K562 (cell line): ENCODE measurements around the gene IFI27L1. TPM values are rescaled to one million over a fixed set of nuclear protein-coding genes. Genes with fewer than 3 reads are reported as not detected.

Source experiments
- ATAC-seq: fragments of 200-7000 bp; cut with Tn5 transposase; 3 replicates; pipeline ENCODE4 v1.9.1; 2020; ENCODE audit warnings: moderate library complexity
- BruUV-seq: library from RNA; stranded (reverse); fragments of 400-500 nt; replicated peaks from 2 replicates; lab custom pipeline; 2021; lab: Mats Ljungman, UMichigan
- CTCF ChIA-PET: fragments of 300-600 bp; formaldehyde crosslinking; extraction: SDS; loops from one replicate; lab custom pipeline; 2021; ENCODE audit warnings: low intra/inter-chr PET ratio; lab: Yijun Ruan, JAX
- POLR2A ChIA-PET: fragments of 300-600, 350-650 bp; sonication (Branson Sonifier 250); formaldehyde crosslinking; extraction: SDS; loops from one replicate; lab custom pipeline; 2021; ENCODE audit warnings: antibody characterized with exemption, inconsistent platforms; lab: Yijun Ruan, JAX
- DNase-seq, 4 experiments: peaks; one replicate each; pipeline versions ENCODE4 v3.0.0 to v3.0.0-alpha.2; 2011 to 2018; ENCODE audit warnings: low spot score in 3 of 4, mixed read lengths in 3 of 4; ENCODE audit errors: extremely low read depth in 1 of 4
- FAIRE-seq: peaks from 2 replicates; lab custom pipeline; 2011; peaks lifted over from hg19 to GRCh38; lab: Jason Lieb, UNC
- H2AFZ ChIP-seq: 2 replicates; pipeline ENCODE4 v1.6.0; 2011; ENCODE audit warnings: low read depth, low read length, control low read depth, inconsistent platforms
- H3K27ac ChIP-seq: fragments of 200-600 bp; 3 replicates; pipeline ENCODE4 v1.8.0; 2011; ENCODE audit warnings: low read depth, mild to moderate bottlenecking, control low read depth, inconsistent platforms, low read length, moderate library complexity, mixed read lengths; ENCODE audit errors: extremely low read depth
- H3K27me3 ChIP-seq, 2 experiments: fragments of 300-600 bp in 1 of 2; 2 replicates in 1 of 2; 3 replicates in 1 of 2; pipeline versions ENCODE4 v1.6.0 to v1.8.0; 2011; ENCODE audit warnings: inconsistent platforms in 2 of 2, low read length in 2 of 2, mild to moderate bottlenecking in 1 of 2, mixed read lengths in 1 of 2, moderate library complexity in 1 of 2; ENCODE audit not compliant: control insufficient read depth in 2 of 2, insufficient read depth in 2 of 2
- H3K36me3 ChIP-seq: fragments of 300-600 bp; 3 replicates; pipeline ENCODE4 v1.8.0; 2011; ENCODE audit warnings: mild to moderate bottlenecking, low read length, inconsistent platforms; ENCODE audit not compliant: control insufficient read depth, insufficient read depth
- H3K4me1 ChIP-seq, 2 experiments: fragments of 200-600 bp in 1 of 2; replicated peaks in 1 of 2; 2 replicates in 1 of 2; 3 replicates in 1 of 2; pipeline versions ENCODE4 v1.5.1 to v1.8.0; 2011; ENCODE audit warnings: inconsistent platforms in 2 of 2, low read length in 2 of 2, mild to moderate bottlenecking in 1 of 2, mixed read lengths in 1 of 2, moderate library complexity in 1 of 2; ENCODE audit not compliant: control insufficient read depth in 2 of 2, insufficient read depth in 2 of 2
- H3K4me2 ChIP-seq: 2 replicates; pipeline ENCODE4 v1.6.1; 2011; ENCODE audit warnings: low read length, control low read depth, inconsistent platforms, mixed read lengths; ENCODE audit not compliant: insufficient read depth
- H3K4me3 ChIP-seq: fragments of 200-600 bp; sonication (generic), shearing (Covaris generic); 2 replicates; pipeline ENCODE4 v1.5.1; 2016; ENCODE audit warnings: control low read depth, inconsistent platforms
- H3K79me2 ChIP-seq: fragments of 200-600 bp; 3 replicates; pipeline ENCODE4 v1.8.0; 2011; ENCODE audit warnings: low read length, inconsistent platforms; ENCODE audit not compliant: control insufficient read depth, insufficient read depth
- H3K9ac ChIP-seq, 2 experiments: 2 replicates each; pipeline versions ENCODE4 v1.6.0 to v1.6.1; 2011; ENCODE audit warnings: low read depth in 2 of 2, low read length in 2 of 2, control low read depth in 1 of 2, inconsistent platforms in 1 of 2, mild to moderate bottlenecking in 1 of 2, mixed read lengths in 1 of 2; ENCODE audit not compliant: insufficient read depth in 1 of 2
- H3K9me1 ChIP-seq: one replicate; pipeline ENCODE4 v1.6.0; 2011; ENCODE audit warnings: inconsistent platforms, mild to moderate bottlenecking, low read length, moderate library complexity; ENCODE audit not compliant: control insufficient read depth, insufficient read depth
- H3K9me3 ChIP-seq: replicated peaks from 2 replicates; pipeline ENCODE4 v1.5.1; 2011; ENCODE audit warnings: low read depth, low read length, inconsistent platforms; ENCODE audit not compliant: control insufficient read depth, insufficient read depth
- H4K20me1 ChIP-seq: replicated peaks from 2 replicates; pipeline ENCODE4 v1.6.1; 2011; ENCODE audit warnings: low read length, inconsistent platforms, mixed read lengths; ENCODE audit not compliant: control insufficient read depth, insufficient read depth
- ATF1 ChIP-seq, 2 experiments: fragments of 450-650 bp in 1 of 2; IDR thresholded peaks; 2 replicates each; pipeline ENCODE4 v1.6.1; 2016; ENCODE audit warnings: missing compliant biosample characterization in 1 of 2, missing genetic modification characterization in 1 of 2
- CBX8 ChIP-seq: fragments of 200-600 bp; sonication (generic); IDR thresholded peaks from 2 replicates; pipeline ENCODE4 v1.6.1; 2012; ENCODE audit warnings: borderline replicate concordance, mixed run types, low read depth, mild to moderate bottlenecking, moderate library complexity, mixed read lengths, low read length, control low read depth, inconsistent platforms; ENCODE audit not compliant: poor library complexity, severe bottlenecking; ENCODE audit errors: extremely low read depth
- HBP1 ChIP-seq: fragments of 450-650 bp; formaldehyde crosslinking; IDR thresholded peaks from 2 replicates; pipeline ENCODE4 v1.4.0; 2022; ENCODE audit warnings: missing genetic modification characterization
- KDM5B ChIP-seq: fragments of 200-600 bp; sonication (generic); IDR thresholded peaks from 2 replicates; pipeline ENCODE4 v1.6.1; 2012; ENCODE audit warnings: low read depth, mild to moderate bottlenecking, moderate library complexity, low read length, control low read depth, inconsistent platforms; ENCODE audit not compliant: insufficient replicate concordance
- RBM25 ChIP-seq: fragments of 200-400 bp; formaldehyde crosslinking; IDR thresholded peaks from 2 replicates; pipeline ENCODE4 v1.6.1; 2018; ENCODE audit warnings: low read length, low read depth, moderate library complexity; ENCODE audit not compliant: severe bottlenecking
- RREB1 ChIP-seq: fragments of 250-450 bp; sonication (Bioruptor Pico); IDR thresholded peaks from 2 replicates; pipeline ENCODE4 v1.4.0; 2020
- ZNF551 ChIP-seq: fragments of 250-450 bp; sonication (Bioruptor Pico); IDR thresholded peaks from 2 replicates; pipeline ENCODE4 v1.5.0; 2021; ENCODE audit warnings: mild to moderate bottlenecking, moderate library complexity
- ZSCAN29 ChIP-seq: fragments of 450-650 bp; IDR thresholded peaks from 2 replicates; pipeline ENCODE4 v1.6.1; 2017
- WGBS: fragments of 100-300 bp; shearing (Covaris generic); methylation state at CpG from one replicate; pipeline ENCODE4 v1.1.6; 2016; ENCODE audit warnings: low coverage, mixed read lengths; ENCODE audit not compliant: insufficient coverage; ENCODE audit errors: missing lambda C conversion rate; 5-methylcytosine and 5-hydroxymethylcytosine counted together
- in situ Hi-C: fragments of 300-500 bp; cut with MboI; formaldehyde crosslinking; loops from 4 replicates; pipeline ENCODE4 v1.15.0; 2018; ENCODE audit warnings: inconsistent platforms, mixed read lengths
- intact Hi-C: fragments of 100-400 bp; cut with micrococcal nuclease; formaldehyde crosslinking; loops from 2 replicates; pipeline ENCODE4 v1.14.2; 2022
- polyA plus RNA-seq, 8 experiments: library from polyadenylated mRNA; depleted of rRNA in 4 of 8; stranded (reverse) in 5 of 8; unstranded in 3 of 8; fragments of >200 nt; fragmentation: Nextera tagmentation in 2 of 8; fragmentation: Illumina TruSeq in 1 of 8; extraction: Ambion mirVana in 2 of 8; extraction: Trizol in 1 of 8; gene quantifications; 2 replicates each; pipeline versions ENCODE4 v1.2.1 to v1.2.3, GENCODE V29; 2011 to 2014; ENCODE audit warnings: inconsistent platforms in 1 of 8, missing spikeins in 1 of 8
- total RNA-seq, 7 experiments: library from RNA; depleted of rRNA in 6 of 7; stranded (reverse); fragments of >200 nt in 6 of 7; fragmentation: Illumina TruSeq in 2 of 7; extraction: Trizol in 2 of 7; gene quantifications; 2 replicates each; pipeline versions ENCODE4 v1.2.1 to v1.2.3, GENCODE V29; 2011 to 2021; ENCODE audit warnings: low replicate concordance in 1 of 7
- TF ChIP-seq, protein P1 (sequence below): fragments of 250-450 bp; sonication (Bioruptor Pico); IDR thresholded peaks from 2 replicates; pipeline ENCODE4 v1.5.0; 2021; ENCODE audit warnings: mild to moderate bottlenecking, borderline replicate concordance
- TF ChIP-seq, protein P2 (sequence below): sonication (generic); formaldehyde crosslinking; IDR thresholded peaks from 2 replicates; pipeline ENCODE4 v1.8.0; 2022; ENCODE audit warnings: missing genetic modification reagents, mild to moderate bottlenecking, moderate library complexity, borderline replicate concordance

Gene IFI27L1
- total and polyA plus RNA-seq, 9 of the 15 experiments (the other 6 are each of a cell fraction or from before 2014, with no cell fraction given), result 14.5 to 28.0 (median 23.8) TPM

GRCh38 chr14:94142247-94142646 lies 61.1 kb downstream of the IFI27L1 start:
- Histone ChIP-seq H3K79me2 (no peaks in the 10 kb centered on the region), H3K4me3 (no peak overlapping the region), H3K4me2 (no peak overlapping the region), H2AFZ (no peak overlapping the region), H3K36me3 (no peaks in the 10 kb centered on the region), H3K9ac (no peak overlapping the region), H4K20me1 (no peaks in the 10 kb centered on the region), H3K27ac (no peak overlapping the region), H3K9me1 (no peaks in the 10 kb centered on the region), H3K9me3 (no peaks in the 10 kb centered on the region), H3K4me1 (no peaks in the 10 kb centered on the region), H3K27me3 (peaks cover 0 to 15% of the 10 kb centered on the region in 2 experiments; a peak in 2 of 5 replicates)
- DNase-seq (no peak), ATAC-seq (no peak), FAIRE-seq (no peak)
- WGBS, result 10% methylated on average over 2 of the region's 3 CpGs
- BruUV-seq, result no TSS peak
- intact Hi-C loops, result no loop called here
- in situ Hi-C loops, result no loop called here
- ChIA-PET POLR2A (interaction anchor here (0.6 kb wide), 1 partner anchor 21 kb away, joined by 3 read pairs; no protein-coding TSS in a partner anchor), CTCF (interaction anchor here (0.6 kb wide), 1 partner anchor 189 kb away, joined by 3 read pairs; no protein-coding TSS in a partner anchor)
- TF ChIP-seq CBX8 (no peak), ZNF551 (CRISPR knock-in tag) (no peak), HBP1 (CRISPR knock-in tag) (no peak), ATF1 (CRISPR knock-in tag; IDR thresholded peaks at IDR 0.05) (no peak), ATF1 (tag; IDR thresholded peaks at IDR 0.05) (no peak), ZSCAN29 (no peak), RREB1 (CRISPR knock-in tag) (no peak), RBM25 (no peak), KDM5B (no peak)
- TF ChIP-seq, protein P1, sequence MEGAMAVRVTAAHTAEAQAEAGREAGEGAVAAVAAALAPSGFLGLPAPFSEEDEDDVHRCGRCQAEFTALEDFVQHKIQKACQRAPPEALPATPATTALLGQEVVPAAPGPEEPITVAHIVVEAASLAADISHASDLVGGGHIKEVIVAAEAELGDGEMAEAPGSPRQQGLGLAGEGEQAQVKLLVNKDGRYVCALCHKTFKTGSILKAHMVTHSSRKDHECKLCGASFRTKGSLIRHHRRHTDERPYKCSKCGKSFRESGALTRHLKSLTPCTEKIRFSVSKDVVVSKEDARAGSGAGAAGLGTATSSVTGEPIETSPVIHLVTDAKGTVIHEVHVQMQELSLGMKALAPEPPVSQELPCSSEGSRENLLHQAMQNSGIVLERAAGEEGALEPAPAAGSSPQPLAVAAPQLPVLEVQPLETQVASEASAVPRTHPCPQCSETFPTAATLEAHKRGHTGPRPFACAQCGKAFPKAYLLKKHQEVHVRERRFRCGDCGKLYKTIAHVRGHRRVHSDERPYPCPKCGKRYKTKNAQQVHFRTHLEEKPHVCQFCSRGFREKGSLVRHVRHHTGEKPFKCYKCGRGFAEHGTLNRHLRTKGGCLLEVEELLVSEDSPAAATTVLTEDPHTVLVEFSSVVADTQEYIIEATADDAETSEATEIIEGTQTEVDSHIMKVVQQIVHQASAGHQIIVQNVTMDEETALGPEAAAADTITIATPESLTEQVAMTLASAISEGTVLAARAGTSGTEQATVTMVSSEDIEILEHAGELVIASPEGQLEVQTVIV (CRISPR knock-in tag), result no peak
- TF ChIP-seq, protein P2, sequence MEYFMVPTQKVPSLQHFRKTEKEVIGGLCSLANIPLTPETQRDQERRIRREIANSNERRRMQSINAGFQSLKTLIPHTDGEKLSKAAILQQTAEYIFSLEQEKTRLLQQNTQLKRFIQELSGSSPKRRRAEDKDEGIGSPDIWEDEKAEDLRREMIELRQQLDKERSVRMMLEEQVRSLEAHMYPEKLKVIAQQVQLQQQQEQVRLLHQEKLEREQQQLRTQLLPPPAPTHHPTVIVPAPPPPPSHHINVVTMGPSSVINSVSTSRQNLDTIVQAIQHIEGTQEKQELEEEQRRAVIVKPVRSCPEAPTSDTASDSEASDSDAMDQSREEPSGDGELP (CRISPR knock-in tag), result no peak
